SK-N-SH (cell line): ENCODE measurements around the gene SFXN1.

ENCODE experiments used
- EP300 ChIP-seq, 2 experiments: IDR thresholded peaks; 2 replicates each; pipeline versions ENCODE4 v1.4.0 to v1.6.1; 2012; ENCODE audit warnings: borderline replicate concordance in 1 of 2, low read depth in 1 of 2, low read length in 1 of 2
- EZH2phosphoT487 ChIP-seq: fragments of 200-600 bp; sonication (generic); IDR thresholded peaks from 2 replicates; pipeline ENCODE4 v1.6.1; 2017; ENCODE audit warnings: low read depth, mixed run types, mild to moderate bottlenecking, antibody characterized with exemption, moderate library complexity, borderline replicate concordance
- FOXJ3 ChIP-seq: sonication (generic); formaldehyde crosslinking; IDR thresholded peaks from 2 replicates; pipeline ENCODE4 v1.5.1; 2020; ENCODE audit warnings: mild to moderate bottlenecking, missing genetic modification reagents
- MXI1 ChIP-seq: IDR thresholded peaks from 2 replicates; pipeline ENCODE4 v1.6.1; 2012; ENCODE audit warnings: mild to moderate bottlenecking, low read depth, low read length, improper control_type of control experiment
- POLR2AphosphoS5 ChIP-seq: IDR thresholded peaks from 2 replicates; pipeline ENCODE4 v1.6.1; 2012; ENCODE audit warnings: low read depth, low read length
- SMC3 ChIP-seq: IDR thresholded peaks from 2 replicates; pipeline ENCODE4 v1.6.1; 2012; ENCODE audit warnings: low read depth, low read length, improper control_type of control experiment
- TAF1 ChIP-seq: IDR thresholded peaks from 2 replicates; pipeline ENCODE4 v1.6.1; 2012; ENCODE audit warnings: low read depth, mild to moderate bottlenecking, low read length, moderate library complexity, borderline replicate concordance
- TCF12 ChIP-seq: IDR thresholded peaks from 2 replicates; pipeline ENCODE4 v1.4.0; 2012
- YY1 ChIP-seq: IDR thresholded peaks from 2 replicates; pipeline ENCODE4 v1.4.0; 2012; ENCODE audit warnings: low read depth, mild to moderate bottlenecking
- TF ChIP-seq, protein P1 (sequence below): fragments of 200-600 bp; sonication (generic); IDR thresholded peaks from 2 replicates; pipeline ENCODE4 v1.6.1; 2017; ENCODE audit warnings: antibody characterized with exemption, mild to moderate bottlenecking, moderate library complexity
- TF ChIP-seq, protein P2 (sequence below): fragments of 150-350 bp; IDR thresholded peaks from 2 replicates; pipeline ENCODE4 v1.6.1; 2017; ENCODE audit warnings: antibody characterized with exemption, low read length, low read depth, borderline replicate concordance
- TF ChIP-seq, protein P3 (sequence below): IDR thresholded peaks from 2 replicates; pipeline ENCODE4 v1.4.0; 2012; ENCODE audit warnings: low read depth, borderline replicate concordance

DNA sequence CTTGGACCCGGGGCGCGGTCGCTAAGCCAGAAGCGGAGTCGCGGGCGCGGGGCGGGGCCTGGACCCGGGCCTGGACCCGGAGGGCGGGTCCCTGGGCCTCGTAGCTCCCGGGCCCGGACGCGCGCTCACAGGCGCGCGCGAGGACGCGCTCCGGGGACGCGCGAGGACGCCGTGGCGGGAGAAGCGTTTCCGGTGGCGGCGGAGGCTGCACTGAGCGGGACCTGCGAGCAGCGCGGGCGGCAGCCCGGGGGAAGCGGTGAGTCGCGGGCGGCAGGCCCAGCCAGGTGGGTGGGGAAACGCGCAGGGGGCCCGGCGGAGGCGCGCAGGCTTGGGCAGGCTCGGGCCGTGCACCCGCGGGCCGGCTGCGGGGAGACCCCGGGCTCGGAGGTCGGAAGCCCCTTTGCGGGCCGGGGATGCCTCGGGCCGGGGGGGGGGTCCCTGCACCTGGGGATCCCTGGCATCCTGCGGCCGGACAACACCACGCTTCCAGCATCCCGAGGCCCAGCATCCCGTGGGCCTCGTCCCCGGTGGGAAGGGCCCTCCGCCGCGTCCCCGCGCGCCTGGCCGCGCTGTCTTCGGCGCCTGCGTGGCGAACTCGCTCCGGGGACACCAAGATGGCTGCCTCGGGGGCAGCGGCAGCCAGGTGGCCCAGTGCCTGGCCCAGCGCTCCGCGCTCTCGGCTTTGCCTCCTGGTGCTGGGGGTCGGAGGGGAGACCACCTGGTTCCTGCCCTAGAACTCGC, at the start of gene SFXN1:
- TF ChIP-seq, protein P1, sequence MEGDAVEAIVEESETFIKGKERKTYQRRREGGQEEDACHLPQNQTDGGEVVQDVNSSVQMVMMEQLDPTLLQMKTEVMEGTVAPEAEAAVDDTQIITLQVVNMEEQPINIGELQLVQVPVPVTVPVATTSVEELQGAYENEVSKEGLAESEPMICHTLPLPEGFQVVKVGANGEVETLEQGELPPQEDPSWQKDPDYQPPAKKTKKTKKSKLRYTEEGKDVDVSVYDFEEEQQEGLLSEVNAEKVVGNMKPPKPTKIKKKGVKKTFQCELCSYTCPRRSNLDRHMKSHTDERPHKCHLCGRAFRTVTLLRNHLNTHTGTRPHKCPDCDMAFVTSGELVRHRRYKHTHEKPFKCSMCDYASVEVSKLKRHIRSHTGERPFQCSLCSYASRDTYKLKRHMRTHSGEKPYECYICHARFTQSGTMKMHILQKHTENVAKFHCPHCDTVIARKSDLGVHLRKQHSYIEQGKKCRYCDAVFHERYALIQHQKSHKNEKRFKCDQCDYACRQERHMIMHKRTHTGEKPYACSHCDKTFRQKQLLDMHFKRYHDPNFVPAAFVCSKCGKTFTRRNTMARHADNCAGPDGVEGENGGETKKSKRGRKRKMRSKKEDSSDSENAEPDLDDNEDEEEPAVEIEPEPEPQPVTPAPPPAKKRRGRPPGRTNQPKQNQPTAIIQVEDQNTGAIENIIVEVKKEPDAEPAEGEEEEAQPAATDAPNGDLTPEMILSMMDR = no peak
- TF ChIP-seq EZH2phosphoT487 (no peak), TAF1 (peak; percentile 86), EP300 (IDR thresholded peaks at IDR 0.05; ENCODE audit: borderline replicate concordance in 1 of 2, low read depth in 1 of 2, low read length in 1 of 2) (no peak), MXI1 (peak; percentile 83), POLR2AphosphoS5 (peak; percentile 58; the same call in 1 of the 2 replicates), SMC3 (no peak), TCF12 (no peak), YY1 (peak; percentile 92), FOXJ3 (CRISPR knock-in tag) (no peak)
- TF ChIP-seq, protein P2, sequence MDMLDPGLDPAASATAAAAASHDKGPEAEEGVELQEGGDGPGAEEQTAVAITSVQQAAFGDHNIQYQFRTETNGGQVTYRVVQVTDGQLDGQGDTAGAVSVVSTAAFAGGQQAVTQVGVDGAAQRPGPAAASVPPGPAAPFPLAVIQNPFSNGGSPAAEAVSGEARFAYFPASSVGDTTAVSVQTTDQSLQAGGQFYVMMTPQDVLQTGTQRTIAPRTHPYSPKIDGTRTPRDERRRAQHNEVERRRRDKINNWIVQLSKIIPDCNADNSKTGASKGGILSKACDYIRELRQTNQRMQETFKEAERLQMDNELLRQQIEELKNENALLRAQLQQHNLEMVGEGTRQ = no peak
- TF ChIP-seq, protein P3, sequence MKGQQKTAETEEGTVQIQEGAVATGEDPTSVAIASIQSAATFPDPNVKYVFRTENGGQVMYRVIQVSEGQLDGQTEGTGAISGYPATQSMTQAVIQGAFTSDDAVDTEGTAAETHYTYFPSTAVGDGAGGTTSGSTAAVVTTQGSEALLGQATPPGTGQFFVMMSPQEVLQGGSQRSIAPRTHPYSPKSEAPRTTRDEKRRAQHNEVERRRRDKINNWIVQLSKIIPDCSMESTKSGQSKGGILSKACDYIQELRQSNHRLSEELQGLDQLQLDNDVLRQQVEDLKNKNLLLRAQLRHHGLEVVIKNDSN = no peak
